ENCODE results near the gene ANKRD60.

Gene ANKRD60

DNA sequence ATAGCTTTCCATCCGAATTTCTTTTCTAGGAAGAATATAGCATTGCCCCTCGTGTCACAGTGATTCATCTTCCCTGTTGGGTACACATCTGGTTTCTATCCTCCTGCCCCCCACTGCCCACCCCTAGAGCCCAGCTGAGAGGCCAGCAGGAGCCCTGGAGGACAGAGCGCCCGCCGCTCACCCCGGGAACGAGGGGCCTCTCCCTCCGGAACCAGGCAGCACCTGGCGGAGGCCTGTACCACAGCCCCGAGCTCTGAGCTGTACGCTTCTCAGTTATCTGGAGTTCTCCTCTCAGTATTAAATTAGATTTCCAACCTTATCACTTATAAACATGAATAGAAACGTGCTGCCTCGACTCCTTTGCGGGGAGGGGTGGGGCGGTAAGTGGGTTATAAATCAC is 6.0 kb downstream of the ANKRD60 start:
- H2BK5ac ChIP-seq (ENCODE audit: low read depth, low read length, poor library complexity, severe bottlenecking) = no peak overlapping the region
- no peaks in the 10 kb centered on the region for H3K4me1 ChIP-seq (ENCODE audit: control insufficient read depth, insufficient read depth, low read depth, low read length)
- no peak overlapping the region for H3K4ac ChIP-seq (ENCODE audit: low read depth in 1 of 2, low read length in 2 of 2)
- no peak overlapping the region for H3K4me3 ChIP-seq (ENCODE audit: insufficient read depth in 1 of 2, low read depth in 1 of 2, low read length in 2 of 2)
- H3K36me3 ChIP-seq (ENCODE audit: control insufficient read depth in 1 of 2, insufficient read depth in 2 of 2, low read depth in 1 of 2, low read length in 2 of 2) = no peaks in the 10 kb centered on the region
- no peak overlapping the region for H4K91ac ChIP-seq (ENCODE audit: low read length)
- H2BK120ac ChIP-seq (ENCODE audit: low read depth, low read length) = no peak overlapping the region
- no peak overlapping the region for H2AK5ac ChIP-seq (ENCODE audit: low read length, severe bottlenecking)
- H3K14ac ChIP-seq (ENCODE audit: low read length in 2 of 2) = no peak overlapping the region
- no peak overlapping the region for H3K27ac ChIP-seq (ENCODE audit: low read length, poor library complexity, severe bottlenecking)
- no peak overlapping the region for H2BK15ac ChIP-seq (ENCODE audit: low read depth, poor library complexity, severe bottlenecking)
- no peak overlapping the region for H3K9ac ChIP-seq (ENCODE audit: low read length)
- no peak overlapping the region for H3K23ac ChIP-seq (ENCODE audit: low read length in 2 of 2)
- no peak overlapping the region for H3K4me2 ChIP-seq (ENCODE audit: low read length, poor library complexity, severe bottlenecking)
- DNase-seq = no peak
- no peak overlapping the region for H2BK12ac ChIP-seq (ENCODE audit: low read length in 2 of 2)
- H3K79me1 ChIP-seq (replicated peaks; ENCODE audit: low read length, poor library complexity, severe bottlenecking) = no peaks in the 10 kb centered on the region
- H3K27me3 ChIP-seq (ENCODE audit: control insufficient read depth in 1 of 2, insufficient read depth in 1 of 2, low read length in 2 of 2) = peaks cover 64 to 87% of the 10 kb centered on the region in 2 experiments
- H2AFZ ChIP-seq (ENCODE audit: low read depth, low read length) = no peak overlapping the region
- no peak overlapping the region for H4K8ac ChIP-seq (ENCODE audit: low read length)
- H3K18ac ChIP-seq (ENCODE audit: low read depth in 1 of 2, low read length in 2 of 2) = no peak overlapping the region
- H3K9me3 ChIP-seq (ENCODE audit: control insufficient read depth, low read length) = no peaks in the 10 kb centered on the region
- WGBS = 84% methylated on average over 14 of the region's 15 CpGs

DNA sequence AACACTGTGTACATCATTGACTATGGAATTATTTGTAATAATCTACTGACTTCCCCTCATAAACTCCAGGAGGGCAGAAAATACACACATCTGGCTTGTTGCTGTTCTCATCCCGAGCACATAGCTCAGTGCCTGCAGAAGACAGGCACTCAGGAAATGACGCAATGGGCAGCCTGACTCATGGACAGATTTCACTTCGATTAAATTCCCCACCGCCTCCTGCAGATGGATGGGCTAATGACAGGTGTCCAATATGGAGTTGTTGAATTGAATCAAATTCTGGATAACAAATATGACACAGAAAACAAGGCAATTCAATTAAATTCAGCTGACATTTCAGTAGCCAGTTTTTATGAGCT is 9.1 kb downstream of the ANKRD60 start:
- no peak overlapping the region for H3K27ac ChIP-seq (ENCODE audit: low read length, poor library complexity, severe bottlenecking)
- no peak overlapping the region for H3K14ac ChIP-seq (ENCODE audit: low read length in 2 of 2)
- H3K18ac ChIP-seq (ENCODE audit: low read depth in 1 of 2, low read length in 2 of 2) = no peak overlapping the region
- H2AFZ ChIP-seq (ENCODE audit: low read depth, low read length) = no peak overlapping the region
- no peak overlapping the region for H3K23ac ChIP-seq (ENCODE audit: low read length in 2 of 2)
- H3K4me2 ChIP-seq (ENCODE audit: low read length, poor library complexity, severe bottlenecking) = no peak overlapping the region
- H3K36me3 ChIP-seq (ENCODE audit: control insufficient read depth in 1 of 2, insufficient read depth in 2 of 2, low read depth in 1 of 2, low read length in 2 of 2) = no peaks in the 10 kb centered on the region
- no peak overlapping the region for H4K8ac ChIP-seq (ENCODE audit: low read length)
- no peak overlapping the region for H2BK12ac ChIP-seq (ENCODE audit: low read length in 2 of 2)
- no peaks in the 10 kb centered on the region for H3K4me1 ChIP-seq (ENCODE audit: control insufficient read depth, insufficient read depth, low read depth, low read length)
- no peak overlapping the region for H4K91ac ChIP-seq (ENCODE audit: low read length)
- no peak overlapping the region for H2AK5ac ChIP-seq (ENCODE audit: low read length, severe bottlenecking)
- no peak overlapping the region for H3K9ac ChIP-seq (ENCODE audit: low read length)
- WGBS = 73% methylated on average over 3 of the region's 4 CpGs
- no peak overlapping the region for H3K4ac ChIP-seq (ENCODE audit: low read depth in 1 of 2, low read length in 2 of 2)
- no peaks in the 10 kb centered on the region for H3K9me3 ChIP-seq (ENCODE audit: control insufficient read depth, low read length)
- H3K79me1 ChIP-seq (replicated peaks; ENCODE audit: low read length, poor library complexity, severe bottlenecking) = no peaks in the 10 kb centered on the region
- no peak overlapping the region for H2BK15ac ChIP-seq (ENCODE audit: low read depth, poor library complexity, severe bottlenecking)
- peaks cover 61 to 89% of the 10 kb centered on the region in 2 experiments for H3K27me3 ChIP-seq (ENCODE audit: control insufficient read depth in 1 of 2, insufficient read depth in 1 of 2, low read length in 2 of 2)
- H2BK5ac ChIP-seq (ENCODE audit: low read depth, low read length, poor library complexity, severe bottlenecking) = no peak overlapping the region
- no peak overlapping the region for H3K4me3 ChIP-seq (ENCODE audit: insufficient read depth in 1 of 2, low read depth in 1 of 2, low read length in 2 of 2)
- DNase-seq = no peak
- no peak overlapping the region for H2BK120ac ChIP-seq (ENCODE audit: low read depth, low read length)

DNA sequence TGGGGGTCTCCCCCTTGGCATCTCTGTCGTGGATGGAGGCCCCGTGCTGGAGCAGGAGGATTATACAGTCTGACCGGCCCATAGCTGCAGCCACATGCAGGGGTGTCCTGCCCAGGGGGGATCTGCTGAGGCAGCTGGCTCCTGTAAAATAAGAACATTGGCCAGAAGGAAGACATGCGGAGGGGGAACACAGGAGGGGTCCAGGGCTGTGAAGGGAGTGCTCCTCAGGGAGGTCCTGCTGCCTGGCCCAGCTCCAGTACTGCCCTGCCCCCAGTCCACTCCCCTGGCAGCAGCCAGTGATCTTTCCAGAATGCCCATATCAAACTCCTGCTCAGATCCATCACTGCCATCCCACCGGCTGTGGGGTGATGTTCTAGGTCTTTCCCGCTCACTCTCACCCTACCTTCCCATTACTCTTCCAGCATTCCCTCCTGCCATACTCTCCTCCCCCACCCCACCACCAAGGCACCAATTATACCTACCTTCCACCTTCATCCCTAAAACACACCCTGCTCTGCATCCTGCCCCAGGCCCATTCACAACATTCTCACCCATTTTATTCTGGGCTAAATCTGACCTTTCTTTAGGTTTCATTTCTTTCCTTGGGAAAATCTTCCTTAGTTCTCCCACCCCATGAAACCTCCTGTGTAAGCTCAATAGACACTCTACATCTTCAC is 9.7 kb downstream of the ANKRD60 start:
- H2BK15ac ChIP-seq (ENCODE audit: low read depth, poor library complexity, severe bottlenecking) = no peak overlapping the region
- no peak overlapping the region for H3K27ac ChIP-seq (ENCODE audit: low read length, poor library complexity, severe bottlenecking)
- H2BK120ac ChIP-seq (ENCODE audit: low read depth, low read length) = no peak overlapping the region

DNA sequence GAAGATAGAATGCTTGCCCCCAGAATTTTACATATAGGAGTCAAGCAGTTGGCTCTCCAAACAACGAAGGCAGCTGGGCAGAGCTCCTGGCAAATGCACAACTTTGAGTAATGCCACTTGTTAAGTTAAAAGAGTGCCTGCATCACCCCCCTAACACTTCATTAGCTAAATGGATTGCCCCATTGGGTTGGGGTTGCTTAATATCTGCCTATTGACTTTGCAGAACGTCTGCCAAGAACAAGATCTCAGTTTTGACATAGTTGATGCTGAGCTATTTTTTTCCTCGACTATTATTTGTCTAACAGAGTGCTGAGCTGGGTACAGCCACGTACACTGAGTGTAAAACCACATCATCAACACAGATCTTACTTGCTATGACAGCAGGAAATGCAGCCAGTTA is 12.1 kb downstream of the ANKRD60 start:
- H2AK5ac ChIP-seq (ENCODE audit: low read length, severe bottlenecking) = no peak overlapping the region
- no peak overlapping the region for H3K18ac ChIP-seq (ENCODE audit: low read depth in 1 of 2, low read length in 2 of 2)
- H3K14ac ChIP-seq (ENCODE audit: low read length in 2 of 2) = no peak overlapping the region
- no peak overlapping the region for H2BK120ac ChIP-seq (ENCODE audit: low read depth, low read length)
- H2AFZ ChIP-seq (ENCODE audit: low read depth, low read length) = no peak overlapping the region
- H2BK15ac ChIP-seq (ENCODE audit: low read depth, poor library complexity, severe bottlenecking) = no peak overlapping the region
- H2BK5ac ChIP-seq (ENCODE audit: low read depth, low read length, poor library complexity, severe bottlenecking) = no peak overlapping the region
- H3K36me3 ChIP-seq (ENCODE audit: control insufficient read depth in 1 of 2, insufficient read depth in 2 of 2, low read depth in 1 of 2, low read length in 2 of 2) = no peaks in the 10 kb centered on the region
- H3K23ac ChIP-seq (ENCODE audit: low read length in 2 of 2) = no peak overlapping the region
- H3K4me2 ChIP-seq (ENCODE audit: low read length, poor library complexity, severe bottlenecking) = no peak overlapping the region
- 52% methylated on average over 4 of the region's 4 CpGs for WGBS
- no peak overlapping the region for H3K27ac ChIP-seq (ENCODE audit: low read length, poor library complexity, severe bottlenecking)
- no peaks in the 10 kb centered on the region for H3K4me1 ChIP-seq (ENCODE audit: control insufficient read depth, insufficient read depth, low read depth, low read length)
- H4K91ac ChIP-seq (ENCODE audit: low read length) = no peak overlapping the region
- H3K27me3 ChIP-seq (ENCODE audit: control insufficient read depth in 1 of 2, insufficient read depth in 1 of 2, low read length in 2 of 2) = peaks cover 49 to 90% of the 10 kb centered on the region in 2 experiments
- no peaks in the 10 kb centered on the region for H3K9me3 ChIP-seq (ENCODE audit: control insufficient read depth, low read length)
- H3K4ac ChIP-seq (ENCODE audit: low read depth in 1 of 2, low read length in 2 of 2) = no peak overlapping the region
- H3K4me3 ChIP-seq (ENCODE audit: insufficient read depth in 1 of 2, low read depth in 1 of 2, low read length in 2 of 2) = no peak overlapping the region
- H2BK12ac ChIP-seq (ENCODE audit: low read length in 2 of 2) = no peak overlapping the region
- H3K9ac ChIP-seq (ENCODE audit: low read length) = no peak overlapping the region
- no peak overlapping the region for H4K8ac ChIP-seq (ENCODE audit: low read length)
- DNase-seq = no peak
- H3K79me1 ChIP-seq (replicated peaks; ENCODE audit: low read length, poor library complexity, severe bottlenecking) = no peaks in the 10 kb centered on the region

More for the DNA sequence above, 9.7 kb downstream of the ANKRD60 start:
- 51% methylated on average over 6 of the region's 6 CpGs for WGBS
- Histone ChIP-seq H4K8ac (ENCODE audit: low read length) (no peak overlapping the region), H3K4ac (ENCODE audit: low read depth in 1 of 2, low read length in 2 of 2) (no peak overlapping the region), H2BK5ac (ENCODE audit: low read depth, low read length, poor library complexity, severe bottlenecking) (no peak overlapping the region), H2AK5ac (ENCODE audit: low read length, severe bottlenecking) (no peak overlapping the region), H2AFZ (ENCODE audit: low read depth, low read length) (no peak overlapping the region), H3K9ac (ENCODE audit: low read length) (no peak overlapping the region), H3K27me3 (ENCODE audit: control insufficient read depth in 1 of 2, insufficient read depth in 1 of 2, low read length in 2 of 2) (peaks cover 59 to 89% of the 10 kb centered on the region in 2 experiments), H3K18ac (ENCODE audit: low read depth in 1 of 2, low read length in 2 of 2) (no peak overlapping the region), H3K36me3 (ENCODE audit: control insufficient read depth in 1 of 2, insufficient read depth in 2 of 2, low read depth in 1 of 2, low read length in 2 of 2) (no peaks in the 10 kb centered on the region), H4K91ac (ENCODE audit: low read length) (no peak overlapping the region), H2BK12ac (ENCODE audit: low read length in 2 of 2) (no peak overlapping the region), H3K4me3 (ENCODE audit: insufficient read depth in 1 of 2, low read depth in 1 of 2, low read length in 2 of 2) (no peak overlapping the region), H3K23ac (ENCODE audit: low read length in 2 of 2) (no peak overlapping the region), H3K4me2 (ENCODE audit: low read length, poor library complexity, severe bottlenecking) (no peak overlapping the region), H3K79me1 (replicated peaks; ENCODE audit: low read length, poor library complexity, severe bottlenecking) (no peaks in the 10 kb centered on the region), H3K14ac (ENCODE audit: low read length in 2 of 2) (no peak overlapping the region), H3K4me1 (ENCODE audit: control insufficient read depth, insufficient read depth, low read depth, low read length) (no peaks in the 10 kb centered on the region), H3K9me3 (ENCODE audit: control insufficient read depth, low read length) (no peaks in the 10 kb centered on the region)
- no peak for DNase-seq
